Vagina (tissue), 2 donors: ENCODE data around the gene MAD1L1.

Experiments used
- CTCF ChIP-seq, 3 experiments: fragments of 450-650 bp in 2 of 3; fragments of 200-600 bp in 1 of 3; sonication (generic) in 1 of 3; IDR thresholded peaks; one replicate each; pipeline ENCODE4 v1.5.1; 2017 to 2019; ENCODE audit warnings: antibody characterized with exemption in 3 of 3, mild to moderate bottlenecking in 2 of 3, moderate library complexity in 2 of 3
- POLR2A ChIP-seq, 2 donors: fragments of 450-650 bp; IDR thresholded peaks; one replicate each; pipeline ENCODE4 v1.6.1; 2017; ENCODE audit warnings: antibody characterized with exemption in 2 of 2, mild to moderate bottlenecking in 2 of 2, moderate library complexity in 2 of 2
- POLR2AphosphoS5 ChIP-seq, 2 donors: sonication (generic); formaldehyde crosslinking; IDR thresholded peaks; one replicate each; pipeline ENCODE4 v1.9.0; 2017; ENCODE audit warnings: antibody characterized with exemption in 2 of 2, mild to moderate bottlenecking in 2 of 2, low read depth in 1 of 2; ENCODE audit not compliant: insufficient read depth in 1 of 2

DNA sequence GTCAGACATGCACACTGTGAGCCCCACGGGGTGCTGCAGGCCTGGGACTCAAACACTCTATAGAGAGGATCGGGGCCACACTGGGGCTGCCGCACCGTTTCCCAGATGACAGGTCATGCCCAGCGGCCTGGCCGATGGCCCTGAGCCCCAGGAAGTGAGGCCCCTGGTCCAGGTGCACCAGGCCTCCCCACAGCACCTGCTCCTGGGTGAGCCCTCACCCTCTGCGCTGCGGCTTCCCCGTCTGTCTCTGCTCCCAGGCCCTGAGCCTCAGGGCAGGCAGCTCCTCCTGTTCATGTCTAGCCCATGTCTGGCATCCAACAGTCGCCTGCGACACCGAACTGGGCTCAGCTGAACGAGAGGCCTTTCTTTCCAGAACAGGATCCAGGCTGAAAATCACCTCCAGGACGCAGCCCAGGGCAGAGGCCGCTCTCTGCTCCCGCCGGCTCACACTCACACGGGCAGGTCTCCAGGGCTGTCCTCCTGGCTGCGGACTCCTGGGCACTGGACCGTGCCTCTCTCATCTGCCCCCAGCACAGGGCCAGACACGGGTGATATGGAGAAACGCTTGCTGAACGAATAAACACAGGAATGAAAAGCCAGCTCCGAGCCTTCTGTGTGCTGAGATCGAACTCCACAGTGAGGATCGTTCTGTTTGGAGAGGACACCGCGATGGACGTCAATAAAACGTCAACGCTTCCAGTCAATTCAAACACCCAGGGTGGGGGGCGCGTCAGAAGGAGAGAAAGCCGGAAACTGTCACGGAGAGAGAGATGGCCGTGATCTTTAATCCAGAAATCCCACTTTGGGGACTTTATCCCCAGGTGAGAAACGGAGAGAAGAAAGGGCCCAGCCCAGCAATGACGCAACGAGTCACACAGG is 360.3 kb downstream of the MAD1L1 start:
- TF ChIP-seq POLR2A (IDR thresholded peaks at IDR 0.05) (no peak), CTCF (IDR thresholded peaks at IDR 0.05) (no peak), POLR2AphosphoS5 (IDR thresholded peaks at IDR 0.05; ENCODE audit: insufficient read depth in 1 of 2, low read depth in 1 of 2) (no peak)
